Lower leg skin (tissue), 4 donors: Measurements from ENCODE around the gene CHST6. TPM values are rescaled to one million over a fixed set of nuclear protein-coding genes. Genes with fewer than 3 reads are reported as not detected.

Experiments
- DNase-seq, 2 donors: peaks; one replicate each; pipeline ENCODE4 v3.0.0-alpha.2; 2019; ENCODE audit warnings: low spot score in 2 of 2
- H3K4me3 ChIP-seq: fragments of 200-600 bp; sonication (generic); 2 replicates; pipeline ENCODE4 v1.5.1; 2017; ENCODE audit warnings: mild to moderate bottlenecking, low read depth; ENCODE audit not compliant: poor library complexity, severe bottlenecking
- CTCF ChIP-seq, 3 donors: fragments of 450-650 bp; IDR thresholded peaks; one replicate each; pipeline ENCODE4 v1.5.1; 2016; ENCODE audit warnings: antibody characterized with exemption in 3 of 3, mild to moderate bottlenecking in 3 of 3, moderate library complexity in 2 of 3
- POLR2A ChIP-seq, 2 donors: fragments of 450-650 bp; IDR thresholded peaks; one replicate each; pipeline ENCODE4 v1.6.1; 2016 to 2017; ENCODE audit warnings: antibody characterized with exemption in 2 of 2, mild to moderate bottlenecking in 1 of 2, moderate library complexity in 1 of 2
- WGBS, 2 donors: methylation state at CpG; one replicate each; pipeline ENCODE4 v1.1.5; 2018; 5-methylcytosine and 5-hydroxymethylcytosine counted together
- intact Hi-C: fragments of 100-400 bp; cut with DNase I; formaldehyde crosslinking; loops from one replicate; pipeline ENCODE4 v1.15.0; 2023; ENCODE audit warnings: low total_unique reads
- total RNA-seq, 4 donors: library from RNA; depleted of rRNA; stranded (reverse); fragments of >200 nt; gene quantifications; one replicate each; pipeline ENCODE4 v1.1.0, GENCODE V29; 2016

CHST6 gene
- total RNA-seq, 4 donors from 2014 or later = 0.11 to 0.56 (median 0.16) TPM; not detected in 1

GRCh38 chr16:75535211-75535843, 40.1 kb upstream of the CHST6 start:
- intact Hi-C loops = no loop called here

GRCh38 chr16:75534560-75535205, 39.4 kb upstream of the CHST6 start:
- TF ChIP-seq POLR2A (IDR thresholded peaks at IDR 0.05) = no peak
- no peak for TF ChIP-seq CTCF (IDR thresholded peaks at IDR 0.05)
- no peak for DNase-seq
- no peak overlapping the region for H3K4me3 ChIP-seq
- intact Hi-C loops = no loop called here
- 77 to 87% methylated on average over 19 of the region's 19 CpGs for WGBS, 2 donors

More at GRCh38 chr16:75535211-75535843, 40.1 kb upstream of the CHST6 start:
- DNase-seq = no peak
- no peak for TF ChIP-seq CTCF (IDR thresholded peaks at IDR 0.05)
- TF ChIP-seq POLR2A (IDR thresholded peaks at IDR 0.05) = no peak
- H3K4me3 ChIP-seq = no peak overlapping the region
- 68 to 70% methylated on average over 27 to 34 of the region's 34 CpGs for WGBS, 2 donors

- 90 to 92% methylated on average over 2 of the region's 2 CpGs for WGBS, 2 donors
- DNase-seq = no peak
- intact Hi-C loops = loop anchor here (2.0 kb wide), 1 partner anchor 50 kb away; no protein-coding TSS in a partner anchor
- TF ChIP-seq POLR2A (IDR thresholded peaks at IDR 0.05) (no peak), CTCF (IDR thresholded peaks at IDR 0.05) (no peak)
- no peak overlapping the region for H3K4me3 ChIP-seq
These were observed 37.5 kb upstream of the CHST6 start for GRCh38 chr16:75532791-75533190.

DNA sequence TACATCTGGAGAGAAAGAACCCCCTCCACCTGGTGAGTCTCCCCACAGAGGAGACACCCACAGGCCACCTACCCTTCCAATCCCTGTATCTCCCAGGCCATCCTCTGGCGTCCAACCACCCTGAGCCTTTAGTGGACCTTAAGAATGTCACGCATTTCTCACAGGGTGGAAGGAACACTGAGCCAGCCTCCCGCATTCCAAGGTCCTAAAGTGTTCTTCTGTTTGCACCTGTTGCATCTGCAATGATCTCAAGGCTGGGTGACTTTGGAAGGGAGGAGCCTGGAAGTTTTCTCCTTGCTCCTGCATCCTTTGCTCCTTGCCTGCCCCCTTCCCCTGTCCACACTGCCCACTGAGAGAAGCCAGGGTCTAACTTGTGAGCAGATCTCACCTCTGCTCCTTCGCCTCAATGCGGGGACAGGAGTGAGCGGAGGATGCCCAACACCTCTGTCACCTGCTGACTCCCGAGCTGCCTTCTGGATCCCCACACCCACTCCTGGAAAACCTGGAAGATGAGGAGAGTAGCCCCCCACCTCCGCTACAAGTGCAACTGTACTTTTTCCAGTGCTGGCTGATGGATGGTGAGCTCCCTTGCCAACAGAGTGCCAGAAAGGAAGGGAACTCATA, 37.0 kb upstream of the CHST6 start:
- no peak for DNase-seq
- intact Hi-C loops = loop anchor here (2.0 kb wide), 1 partner anchor 49 kb away; no protein-coding TSS in a partner anchor
- H3K4me3 ChIP-seq = no peak overlapping the region
- TF ChIP-seq POLR2A (IDR thresholded peaks at IDR 0.05) (no peak), CTCF (IDR thresholded peaks at IDR 0.05) (no peak)
- 74 to 90% methylated on average over 8 of the region's 8 CpGs for WGBS, 2 donors

GRCh38 chr16:75529959-75530358, 34.7 kb upstream of the CHST6 start:
- H3K4me3 ChIP-seq = no peak overlapping the region
- intact Hi-C loops = no loop called here
- DNase-seq = no peak
- 96 to 97% methylated on average over 29 of the region's 29 CpGs for WGBS, 2 donors
- TF ChIP-seq CTCF (IDR thresholded peaks at IDR 0.05) (no peak), POLR2A (IDR thresholded peaks at IDR 0.05) (no peak)
